Fibroblast of lung (primary cell): ENCODE measurements around the gene ATG101. TPM values are rescaled to one million over a fixed set of nuclear protein-coding genes. Genes with fewer than 3 reads are reported as not detected.

Source experiments
- DNase-seq, 2 donors: peaks; one replicate each; pipeline versions ENCODE4 v3.0.0 to v3.0.0-alpha.2; 2010; ENCODE audit warnings: low read depth in 2 of 2
- H2AFZ ChIP-seq: 2 replicates; pipeline ENCODE4 v1.5.1; 2012; ENCODE audit warnings: low read length, control low read depth, inconsistent platforms
- H3K27ac ChIP-seq: 2 replicates; pipeline ENCODE4 v1.5.1; 2011; ENCODE audit warnings: low read length, control low read depth; ENCODE audit not compliant: insufficient read depth
- H3K27me3 ChIP-seq: 2 replicates; pipeline ENCODE4 v1.5.1; 2011; ENCODE audit warnings: mild to moderate bottlenecking, low read length; ENCODE audit not compliant: control insufficient read depth, insufficient read depth
- H3K36me3 ChIP-seq: 2 replicates; pipeline ENCODE4 v1.5.1; 2011; ENCODE audit warnings: low read length; ENCODE audit not compliant: control insufficient read depth, insufficient read depth
- H3K4me1 ChIP-seq: 2 replicates; pipeline ENCODE4 v1.5.1; 2011; ENCODE audit warnings: low read length; ENCODE audit not compliant: control insufficient read depth, insufficient read depth; ENCODE audit errors: extremely low read depth
- H3K4me2 ChIP-seq: 2 replicates; pipeline ENCODE4 v1.5.1; 2011; ENCODE audit warnings: low read length, control low read depth; ENCODE audit not compliant: insufficient read depth; ENCODE audit errors: extremely low read depth
- H3K4me3 ChIP-seq, 4 experiments: fragments of 200-600 bp in 1 of 4; sonication (generic) in 1 of 4; replicated peaks in 1 of 4; 2 replicates each; pipeline ENCODE4 v1.5.1; 2011 to 2016; ENCODE audit warnings: low read length in 4 of 4, low read depth in 3 of 4, mild to moderate bottlenecking in 3 of 4, control low read depth in 2 of 4, inconsistent platforms in 1 of 4, mixed read lengths in 1 of 4; ENCODE audit not compliant: insufficient read depth in 1 of 4; ENCODE audit errors: control extremely low read depth in 1 of 4
- H3K79me2 ChIP-seq: 2 replicates; pipeline ENCODE4 v1.5.1; 2012; ENCODE audit warnings: mild to moderate bottlenecking, low read length, inconsistent platforms; ENCODE audit not compliant: control insufficient read depth, insufficient read depth
- H3K9ac ChIP-seq: 2 replicates; pipeline ENCODE4 v1.5.1; 2011; ENCODE audit warnings: mild to moderate bottlenecking, low read length, control low read depth; ENCODE audit not compliant: insufficient read depth
- H3K9me3 ChIP-seq: 2 replicates; pipeline ENCODE4 v1.5.1; 2012; ENCODE audit warnings: low read depth, low read length; ENCODE audit not compliant: control insufficient read depth, insufficient read depth
- H4K20me1 ChIP-seq: 2 replicates; pipeline ENCODE4 v1.5.1; 2011; ENCODE audit warnings: low read length; ENCODE audit not compliant: control insufficient read depth, insufficient read depth; ENCODE audit errors: extremely low read depth
- CTCF ChIP-seq, 2 donors: IDR thresholded peaks in 1 of 2; conservative IDR thresholded peaks in 1 of 2; 1 replicate in 1 of 2; 2 replicates in 1 of 2; pipeline ENCODE4 v1.5.1; 2011 to 2012; ENCODE audit warnings: low read length in 2 of 2, control low read depth in 1 of 2, inconsistent platforms in 1 of 2, low read depth in 1 of 2, mild to moderate bottlenecking in 1 of 2
- EZH2 ChIP-seq: IDR thresholded peaks from 2 replicates; pipeline ENCODE4 v1.5.1; 2012; ENCODE audit warnings: low read length, control low read depth, mild to moderate bottlenecking; ENCODE audit errors: missing control alignments
- polyA plus RNA-seq, 2 donors: library from polyadenylated mRNA; depleted of rRNA in 1 of 2; stranded (reverse) in 1 of 2; unstranded in 1 of 2; fragments of >200 nt; gene quantifications; 2 replicates each; pipeline ENCODE4 v1.2.1, GENCODE V29; 2011 to 2012; ENCODE audit warnings: missing spikeins in 1 of 2
- total RNA-seq: library from RNA; depleted of rRNA; stranded (reverse); fragments of >200 nt; gene quantifications from 2 replicates; pipeline ENCODE4 v1.2.1, GENCODE V29; 2014

ATG101 gene
- total and polyA plus RNA-seq, 2 donors (not counting 1 experiment from before 2014, with no cell fraction given): 82.9 to 90.3 TPM

DNA sequence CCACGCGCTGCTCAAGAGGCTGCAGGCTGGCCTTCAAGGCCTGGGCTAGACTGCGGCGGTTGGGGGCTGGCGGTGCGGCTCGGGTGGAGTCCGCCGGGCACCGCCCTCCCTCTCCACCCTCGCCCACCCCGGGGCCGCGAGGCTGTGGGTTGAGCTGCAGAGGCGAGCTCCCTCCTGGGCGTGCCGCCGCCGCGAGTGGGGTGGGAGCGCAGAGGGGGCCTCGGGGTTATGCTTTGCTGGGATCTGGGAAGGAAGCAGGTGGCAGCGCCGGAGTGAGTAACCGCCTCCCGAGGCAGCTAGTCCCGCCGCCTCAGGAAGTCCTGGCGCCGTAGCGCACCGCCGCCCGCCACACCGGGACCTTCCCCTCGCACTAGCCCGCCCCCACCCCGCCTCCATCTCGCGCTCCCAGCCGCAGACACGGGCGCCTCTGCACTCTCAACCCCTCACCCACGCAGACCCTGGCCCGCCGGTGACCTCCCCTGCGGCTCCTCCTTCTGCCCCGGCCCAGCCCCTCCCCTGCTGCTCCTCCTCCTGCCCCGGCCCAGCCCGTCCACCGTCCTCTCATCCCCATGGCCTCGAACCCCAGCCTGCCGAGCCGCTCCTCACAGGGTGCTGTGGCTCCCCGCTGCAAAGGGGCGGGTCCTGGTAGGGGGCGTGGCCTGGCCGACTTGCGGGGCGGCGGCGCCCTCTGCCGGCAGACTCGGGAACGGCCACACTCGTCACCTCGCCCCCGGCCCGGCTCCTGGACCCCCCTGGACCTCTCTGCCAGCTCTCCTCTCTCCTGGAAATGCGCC, 46.4 kb upstream of the ATG101 start:
- H3K9me3 ChIP-seq: no peaks in the 10 kb centered on the region

GRCh38 chr12:52023976-52024688, 45.6 kb upstream of the ATG101 start:
- no peaks in the 10 kb centered on the region for H3K9me3 ChIP-seq
- H3K36me3 ChIP-seq: no peaks in the 10 kb centered on the region
- no peak overlapping the region for H3K27ac ChIP-seq
- no peaks in the 10 kb centered on the region for H3K27me3 ChIP-seq
- TF ChIP-seq EZH2 (no peak), CTCF (conservative IDR thresholded peaks at IDR 0.05 in 1 of 2, IDR thresholded peaks at IDR 0.05 in 1 of 2; ENCODE audit: low read depth in 1 of 2, low read length in 2 of 2) (no peak)
- peak overlapping the region; percentile 67 for H2AFZ ChIP-seq
- peaks cover 7% of the 10 kb centered on the region for H3K4me1 ChIP-seq
- H3K4me3 ChIP-seq: peak overlapping the region; percentile 6 to 57 (median 38)
- H3K79me2 ChIP-seq: no peaks in the 10 kb centered on the region
- H4K20me1 ChIP-seq: no peaks in the 10 kb centered on the region
- peak overlapping the region; percentile 88 for H3K4me2 ChIP-seq
- DNase-seq: no peak
- no peak overlapping the region for H3K9ac ChIP-seq

More for the DNA sequence above, 46.4 kb upstream of the ATG101 start:
- TF ChIP-seq CTCF (conservative IDR thresholded peaks at IDR 0.05 in 1 of 2, IDR thresholded peaks at IDR 0.05 in 1 of 2; ENCODE audit: low read depth in 1 of 2, low read length in 2 of 2) (peak; percentile 75 to 76), EZH2 (no peak)
- Histone ChIP-seq H4K20me1 (no peaks in the 10 kb centered on the region), H2AFZ (peak overlapping the region; percentile 67), H3K4me2 (peak overlapping the region; percentile 88), H3K27me3 (no peaks in the 10 kb centered on the region), H3K27ac (no peak overlapping the region), H3K79me2 (no peaks in the 10 kb centered on the region), H3K4me3 (peak overlapping the region; percentile 32 to 57 (median 42)), H3K9ac (peak overlapping the region; percentile 30), H3K4me1 (peaks cover 7% of the 10 kb centered on the region), H3K36me3 (no peaks in the 10 kb centered on the region)
- peak; percentile 60 to 65 for DNase-seq

DNA sequence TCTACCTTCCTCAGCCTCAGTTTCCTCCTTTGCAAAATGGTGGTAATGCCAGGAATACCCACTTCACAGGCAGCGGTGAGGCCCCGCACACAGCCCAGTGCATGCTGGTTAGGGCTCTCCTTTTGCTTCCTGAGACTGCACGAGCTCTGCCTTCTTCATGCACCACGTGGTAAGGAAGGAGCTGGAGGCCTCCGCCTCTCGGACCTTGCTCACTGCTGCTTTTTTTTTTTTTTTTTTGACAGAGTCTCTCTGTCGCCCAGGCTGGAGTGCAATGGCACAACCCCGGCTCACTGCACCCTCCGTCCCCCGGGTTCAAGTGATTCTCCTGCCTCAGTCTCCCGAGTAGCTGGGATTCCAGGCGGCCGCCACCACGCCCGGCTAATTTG, 44.9 kb upstream of the ATG101 start:
- no peak overlapping the region for H3K4me2 ChIP-seq
- no peaks in the 10 kb centered on the region for H4K20me1 ChIP-seq
- H3K4me3 ChIP-seq: no peak overlapping the region
- no peak for DNase-seq
- H3K79me2 ChIP-seq: no peaks in the 10 kb centered on the region
- no peak overlapping the region for H3K9ac ChIP-seq
- no peaks in the 10 kb centered on the region for H3K27me3 ChIP-seq
- H3K9me3 ChIP-seq: no peaks in the 10 kb centered on the region
- no peak overlapping the region for H2AFZ ChIP-seq
- TF ChIP-seq EZH2 (no peak), CTCF (conservative IDR thresholded peaks at IDR 0.05 in 1 of 2, IDR thresholded peaks at IDR 0.05 in 1 of 2; ENCODE audit: low read depth in 1 of 2, low read length in 2 of 2) (no peak)
- no peaks in the 10 kb centered on the region for H3K36me3 ChIP-seq
- H3K27ac ChIP-seq: no peak overlapping the region
- peaks cover 7% of the 10 kb centered on the region for H3K4me1 ChIP-seq
